Activated T-helper 1 cell treated with anti-CD3 and anti-CD28 coated beads, Interleukin-2, amount 50 U/mL, for 16 hours (primary cell): ENCODE measurements around the gene ATXN7L1.
"Not testable (repeated sequence)": the region's sequence is repeated elsewhere in the genome, so short reads cannot be mapped to it uniquely, and the experiment has no call there.

Experiments used
- DNase-seq, 2 donors: peaks; one replicate each; pipeline ENCODE4 v3.0.0-alpha.2; 2020; ENCODE audit warnings: low read depth in 1 of 2, low spot score in 1 of 2

Gene ATXN7L1

GRCh38 chr7:105805447-105806019, 70.9 kb downstream of the ATXN7L1 start:
- DNase-seq: no peak

- no peak for DNase-seq
Measured at GRCh38 chr7:105803429-105803736, 73.0 kb downstream of the ATXN7L1 start.

GRCh38 chr7:105802604-105803428, 73.6 kb downstream of the ATXN7L1 start:
- no peak for DNase-seq

GRCh38 chr7:105800849-105801534, 75.4 kb downstream of the ATXN7L1 start:
- no peak for DNase-seq

- DNase-seq: no peak
Measured at GRCh38 chr7:105800442-105800841, 76.0 kb downstream of the ATXN7L1 start.

- no peak for DNase-seq
Measured at GRCh38 chr7:105799677-105800076, 76.7 kb downstream of the ATXN7L1 start.

GRCh38 chr7:105799006-105799405, 77.4 kb downstream of the ATXN7L1 start:
- no peak for DNase-seq

- DNase-seq: no peak
Measured at GRCh38 chr7:105797652-105798051, 78.7 kb downstream of the ATXN7L1 start.

- no peak for DNase-seq
Measured at GRCh38 chr7:105796365-105796764, 80.0 kb downstream of the ATXN7L1 start.

GRCh38 chr7:105794741-105795729, 81.4 kb downstream of the ATXN7L1 start:
- no peak for DNase-seq

- DNase-seq: no peak
Measured at GRCh38 chr7:105792488-105793370, 83.7 kb downstream of the ATXN7L1 start.

GRCh38 chr7:105791926-105792325, 84.5 kb downstream of the ATXN7L1 start:
- no peak for DNase-seq

- DNase-seq: no peak
Measured at GRCh38 chr7:105790996-105791395, 85.4 kb downstream of the ATXN7L1 start.

GRCh38 chr7:105790452-105790851, 85.9 kb downstream of the ATXN7L1 start:
- not testable (repeated sequence) for DNase-seq

- DNase-seq: no peak
Measured at GRCh38 chr7:105788816-105789349, 87.5 kb downstream of the ATXN7L1 start.

GRCh38 chr7:105788356-105788755, 88.0 kb downstream of the ATXN7L1 start:
- no peak for DNase-seq

- no peak for DNase-seq
Measured at GRCh38 chr7:105787793-105788192, 88.6 kb downstream of the ATXN7L1 start.

- no peak for DNase-seq
Measured at GRCh38 chr7:105786520-105787470, 89.6 kb downstream of the ATXN7L1 start.
